Neural progenitor cell (in vitro differentiated cells): ENCODE results near the gene C10orf88. TPM values are rescaled to one million over a fixed set of nuclear protein-coding genes. Genes with fewer than 3 reads are reported as not detected.

Experiments used
- DNase-seq: peaks from one replicate; pipeline ENCODE4 v3.0.0-alpha.2; 2016; ENCODE audit warnings: low spot score
- H2AFZ ChIP-seq: fragments of 200-600 bp; sonication (generic); replicated peaks from 2 replicates; pipeline ENCODE4 v1.6.1; 2016; ENCODE audit warnings: antibody characterized with exemption
- H3F3A ChIP-seq: fragments of 200-600 bp; sonication (generic); 2 replicates; pipeline ENCODE4 v1.6.1; 2016; ENCODE audit warnings: antibody characterized with exemption, low read depth
- H3K27ac ChIP-seq: fragments of 200-600 bp; sonication (generic); 2 replicates; pipeline ENCODE4 v1.5.1; 2016; ENCODE audit warnings: mild to moderate bottlenecking
- H3K27me3 ChIP-seq: fragments of 200-600 bp; sonication (generic); 2 replicates; pipeline ENCODE4 v1.6.1; 2016; ENCODE audit warnings: mild to moderate bottlenecking, moderate library complexity
- H3K36me3 ChIP-seq: fragments of 200-600 bp; sonication (generic); 2 replicates; pipeline ENCODE4 v1.5.1; 2016
- H3K4me1 ChIP-seq: fragments of 200-600 bp; sonication (generic); 2 replicates; pipeline ENCODE4 v1.6.1; 2016; ENCODE audit warnings: mixed run types
- H3K4me2 ChIP-seq: fragments of 200-600 bp; sonication (generic); 2 replicates; pipeline ENCODE4 v1.6.1; 2016
- H3K4me3 ChIP-seq: fragments of 200-600 bp; sonication (generic); 2 replicates; pipeline ENCODE4 v1.5.1; 2016
- H3K79me2 ChIP-seq: fragments of 200-600 bp; sonication (generic); 2 replicates; pipeline ENCODE4 v1.6.1; 2016; ENCODE audit warnings: low read depth
- H3K9ac ChIP-seq: fragments of 200-600 bp; sonication (generic); 2 replicates; pipeline ENCODE4 v1.6.1; 2016
- H3K9me3 ChIP-seq: fragments of 200-600 bp; sonication (generic); 2 replicates; pipeline ENCODE4 v1.5.1; 2016; ENCODE audit warnings: low read depth
- H4K20me1 ChIP-seq: fragments of 200-600 bp; sonication (generic); 2 replicates; pipeline ENCODE4 v1.6.1; 2016; ENCODE audit warnings: low read depth
- H3K27ac Mint-ChIP-seq: 3 replicates; pipeline ENCODE4 v1.8.0; 2021; ENCODE audit warnings: mixed read lengths
- H3K27me3 Mint-ChIP-seq: 2 replicates; pipeline ENCODE4 v1.8.0; 2022; ENCODE audit warnings: low read depth, mild to moderate bottlenecking, inconsistent platforms, moderate library complexity, mixed read lengths; ENCODE audit not compliant: insufficient read depth
- H3K36me3 Mint-ChIP-seq: 3 replicates; pipeline ENCODE4 v1.8.0; 2021; ENCODE audit warnings: mixed read lengths
- H3K4me1 Mint-ChIP-seq: 3 replicates; pipeline ENCODE4 v1.8.0; 2021; ENCODE audit warnings: mixed read lengths
- H3K4me3 Mint-ChIP-seq: 3 replicates; pipeline ENCODE4 v1.8.0; 2021; ENCODE audit warnings: mild to moderate bottlenecking, moderate library complexity, mixed read lengths
- H3K9me3 Mint-ChIP-seq: 3 replicates; pipeline ENCODE4 v1.8.0; 2020; ENCODE audit warnings: mixed read lengths
- CTCF ChIP-seq: fragments of 200-600 bp; sonication (generic); IDR thresholded peaks from 2 replicates; pipeline ENCODE4 v1.5.1; 2017; ENCODE audit warnings: antibody characterized with exemption, mild to moderate bottlenecking
- EZH2 ChIP-seq: fragments of 200-600 bp; sonication (generic); IDR thresholded peaks from 2 replicates; pipeline ENCODE4 v1.6.1; 2017; ENCODE audit warnings: antibody characterized with exemption, mild to moderate bottlenecking, moderate library complexity
- EZH2phosphoT487 ChIP-seq: fragments of 200-600 bp; sonication (generic); IDR thresholded peaks from 2 replicates; pipeline ENCODE4 v1.6.1; 2017; ENCODE audit warnings: antibody characterized with exemption
- total RNA-seq: library from RNA; depleted of rRNA; stranded (reverse); fragments of >200 nt; gene quantifications from 2 replicates; pipeline ENCODE4 v1.2.3, GENCODE V29; 2015; ENCODE audit warnings: low replicate concordance

The C10orf88 gene
- total RNA-seq, 1 donor from 2014 or later: 17.7 TPM

GRCh38 chr10:122990278-122990677, 36.3 kb upstream of the C10orf88 start:
- Histone ChIP-seq H3K4me2 (no peak overlapping the region), H3K4me1 (no peaks in the 10 kb centered on the region), H3K9me3 (no peaks in the 10 kb centered on the region), H3K9ac (no peak overlapping the region), H4K20me1 (no peaks in the 10 kb centered on the region), H2AFZ (no peak overlapping the region), H3K27me3 (no peaks in the 10 kb centered on the region), H3K4me3 (no peak overlapping the region), H3K27ac (no peak overlapping the region), H3K36me3 (peaks cover 14% of the 10 kb centered on the region), H3K79me2 (no peaks in the 10 kb centered on the region), H3F3A (peaks cover 13% of the 10 kb centered on the region)
- DNase-seq: no peak
- no peaks in the 10 kb centered on the region for H3K27me3 Mint-ChIP-seq
- TF ChIP-seq EZH2: no peak
- no peak for TF ChIP-seq EZH2phosphoT487
- TF ChIP-seq CTCF: no peak
- H3K9me3 Mint-ChIP-seq: no peaks in the 10 kb centered on the region
- no peak overlapping the region for H3K4me3 Mint-ChIP-seq
- no peaks in the 10 kb centered on the region for H3K4me1 Mint-ChIP-seq
- peaks cover 3% of the 10 kb centered on the region for H3K36me3 Mint-ChIP-seq
- H3K27ac Mint-ChIP-seq: no peak overlapping the region

GRCh38 chr10:122988501-122988900, 34.5 kb upstream of the C10orf88 start:
- H3K4me1 Mint-ChIP-seq: no peaks in the 10 kb centered on the region
- DNase-seq: no peak
- TF ChIP-seq EZH2phosphoT487 (no peak), EZH2 (no peak), CTCF (no peak)
- Histone ChIP-seq H3F3A (peaks cover 13% of the 10 kb centered on the region), H3K27ac (no peak overlapping the region), H4K20me1 (no peaks in the 10 kb centered on the region), H3K4me1 (no peaks in the 10 kb centered on the region), H3K9me3 (no peaks in the 10 kb centered on the region), H3K79me2 (no peaks in the 10 kb centered on the region), H3K4me3 (no peak overlapping the region), H3K36me3 (peaks cover 14% of the 10 kb centered on the region), H2AFZ (no peak overlapping the region), H3K27me3 (no peaks in the 10 kb centered on the region), H3K4me2 (no peak overlapping the region), H3K9ac (no peak overlapping the region)
- no peak overlapping the region for H3K4me3 Mint-ChIP-seq
- H3K9me3 Mint-ChIP-seq: no peaks in the 10 kb centered on the region
- no peaks in the 10 kb centered on the region for H3K27me3 Mint-ChIP-seq
- H3K27ac Mint-ChIP-seq: no peak overlapping the region
- H3K36me3 Mint-ChIP-seq: no peaks in the 10 kb centered on the region

GRCh38 chr10:122986335-122986734, 32.3 kb upstream of the C10orf88 start:
- no peaks in the 10 kb centered on the region for H3K4me1 Mint-ChIP-seq
- H3K4me3 Mint-ChIP-seq: no peak overlapping the region
- H3K9me3 ChIP-seq: no peaks in the 10 kb centered on the region

More at GRCh38 chr10:122986335-122986734, 32.3 kb upstream of the C10orf88 start:
- Mint-ChIP-seq H3K27me3 (no peaks in the 10 kb centered on the region), H3K9me3 (no peaks in the 10 kb centered on the region), H3K36me3 (no peaks in the 10 kb centered on the region), H3K27ac (no peak overlapping the region)
- no peak overlapping the region for H3K4me2 ChIP-seq
- no peaks in the 10 kb centered on the region for H4K20me1 ChIP-seq
- peaks cover 10% of the 10 kb centered on the region for H3K36me3 ChIP-seq
- no peak overlapping the region for H3K4me3 ChIP-seq
- DNase-seq: no peak
- no peak overlapping the region for H3K9ac ChIP-seq
- H3K27me3 ChIP-seq: no peaks in the 10 kb centered on the region
- TF ChIP-seq CTCF (no peak), EZH2 (no peak), EZH2phosphoT487 (no peak)
- H3K4me1 ChIP-seq: no peaks in the 10 kb centered on the region
- H2AFZ ChIP-seq: no peak overlapping the region
- H3K79me2 ChIP-seq: no peaks in the 10 kb centered on the region
- H3K27ac ChIP-seq: no peak overlapping the region
- peaks cover 13% of the 10 kb centered on the region for H3F3A ChIP-seq
